Hepatocyte (in vitro differentiated cells): ENCODE measurements around the gene IL4I1.

Experiments
- EZH2 ChIP-seq: fragments of 200-600 bp; sonication (generic); IDR thresholded peaks from 2 replicates; pipeline ENCODE4 v1.6.1; 2016; ENCODE audit warnings: antibody characterized with exemption, mild to moderate bottlenecking, borderline replicate concordance
- EZH2phosphoT487 ChIP-seq: fragments of 200-600 bp; sonication (generic); IDR thresholded peaks from one replicate; pipeline ENCODE4 v1.6.1; 2018; ENCODE audit warnings: antibody characterized with exemption, mild to moderate bottlenecking, low read depth, moderate library complexity; ENCODE audit not compliant: unreplicated experiment, severe bottlenecking
- TF ChIP-seq, protein P1 (sequence below): fragments of 200-600 bp; sonication (generic); IDR thresholded peaks from 2 replicates; pipeline ENCODE4 v1.5.1; 2016; ENCODE audit warnings: antibody characterized with exemption, mild to moderate bottlenecking; ENCODE audit not compliant: poor library complexity

GRCh38 chr19:49874503-49875157 is 22.1 kb downstream of the IL4I1 start:
- TF ChIP-seq EZH2 (no peak), EZH2phosphoT487 (no peak)
- TF ChIP-seq, protein P1, sequence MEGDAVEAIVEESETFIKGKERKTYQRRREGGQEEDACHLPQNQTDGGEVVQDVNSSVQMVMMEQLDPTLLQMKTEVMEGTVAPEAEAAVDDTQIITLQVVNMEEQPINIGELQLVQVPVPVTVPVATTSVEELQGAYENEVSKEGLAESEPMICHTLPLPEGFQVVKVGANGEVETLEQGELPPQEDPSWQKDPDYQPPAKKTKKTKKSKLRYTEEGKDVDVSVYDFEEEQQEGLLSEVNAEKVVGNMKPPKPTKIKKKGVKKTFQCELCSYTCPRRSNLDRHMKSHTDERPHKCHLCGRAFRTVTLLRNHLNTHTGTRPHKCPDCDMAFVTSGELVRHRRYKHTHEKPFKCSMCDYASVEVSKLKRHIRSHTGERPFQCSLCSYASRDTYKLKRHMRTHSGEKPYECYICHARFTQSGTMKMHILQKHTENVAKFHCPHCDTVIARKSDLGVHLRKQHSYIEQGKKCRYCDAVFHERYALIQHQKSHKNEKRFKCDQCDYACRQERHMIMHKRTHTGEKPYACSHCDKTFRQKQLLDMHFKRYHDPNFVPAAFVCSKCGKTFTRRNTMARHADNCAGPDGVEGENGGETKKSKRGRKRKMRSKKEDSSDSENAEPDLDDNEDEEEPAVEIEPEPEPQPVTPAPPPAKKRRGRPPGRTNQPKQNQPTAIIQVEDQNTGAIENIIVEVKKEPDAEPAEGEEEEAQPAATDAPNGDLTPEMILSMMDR: no peak
